GM10248 (cell line): ENCODE measurements around the gene ZNF296.

Source experiments
- CTCF ChIA-PET: fragments of 300-600 bp; sonication (Branson Sonifier 250); formaldehyde crosslinking; extraction: SDS; loops from one replicate; lab custom pipeline; 2021; ENCODE audit warnings: antibody characterized with exemption; lab: Yijun Ruan, JAX
- POLR2A ChIA-PET: fragments of 350-650 bp; sonication (Branson Sonifier 250); formaldehyde crosslinking; extraction: SDS; loops from one replicate; lab custom pipeline; 2020; ENCODE audit warnings: antibody characterized with exemption; lab: Yijun Ruan, JAX
- DNase-seq: peaks from one replicate; pipeline ENCODE4 v3.0.0; 2012; ENCODE audit errors: extremely low spot score
- TF ChIP-seq, protein P1 (sequence below): IDR thresholded peaks from 2 replicates; pipeline ENCODE4 v1.5.1; 2012; ENCODE audit warnings: mild to moderate bottlenecking, low read depth; ENCODE audit errors: extremely low read depth, missing control alignments, control extremely low read depth

ZNF296 gene

DNA sequence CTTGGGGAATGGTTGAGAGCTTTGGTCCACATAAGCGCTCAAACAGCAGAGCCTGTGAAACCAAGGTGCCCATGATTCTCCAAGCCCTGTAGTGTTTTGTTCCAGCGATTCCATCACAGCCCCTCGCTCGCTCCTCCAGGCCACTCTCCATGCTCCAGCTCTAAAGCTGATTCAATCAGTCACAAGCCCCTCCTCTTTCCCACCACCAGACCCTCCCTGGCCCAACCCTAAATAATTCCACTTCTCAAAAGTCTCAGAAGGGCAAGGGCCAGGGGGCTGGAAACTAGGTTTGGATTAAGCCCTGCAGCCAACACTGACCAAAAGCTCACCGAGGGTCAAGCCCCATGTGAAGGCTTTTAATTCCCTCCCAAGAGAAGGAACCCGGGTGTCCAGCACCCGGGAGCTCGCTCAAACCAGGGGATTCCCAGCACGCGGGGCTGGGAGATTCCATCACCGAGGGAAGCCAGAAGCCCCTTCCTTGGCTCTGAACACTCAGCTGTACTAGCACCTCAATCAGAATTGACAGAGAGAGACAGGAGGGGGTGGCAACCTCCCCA, 1.5 kb downstream of the ZNF296 start:
- ChIA-PET CTCF (interaction anchor here (0.9 to 5.9 kb wide), 6 partner anchors 10 to 104 kb away, joined by 3 to 48 read pairs (median 4); partner anchors contain the start of genes BLOC1S3 and PPP1R37), POLR2A (interaction anchor here (0.6 to 0.9 kb wide), 2 partner anchors 31 to 36 kb away, joined by 3 to 4 read pairs; partner anchors contain the start of gene CLASRP)
- DNase-seq: no peak
- TF ChIP-seq, protein P1, sequence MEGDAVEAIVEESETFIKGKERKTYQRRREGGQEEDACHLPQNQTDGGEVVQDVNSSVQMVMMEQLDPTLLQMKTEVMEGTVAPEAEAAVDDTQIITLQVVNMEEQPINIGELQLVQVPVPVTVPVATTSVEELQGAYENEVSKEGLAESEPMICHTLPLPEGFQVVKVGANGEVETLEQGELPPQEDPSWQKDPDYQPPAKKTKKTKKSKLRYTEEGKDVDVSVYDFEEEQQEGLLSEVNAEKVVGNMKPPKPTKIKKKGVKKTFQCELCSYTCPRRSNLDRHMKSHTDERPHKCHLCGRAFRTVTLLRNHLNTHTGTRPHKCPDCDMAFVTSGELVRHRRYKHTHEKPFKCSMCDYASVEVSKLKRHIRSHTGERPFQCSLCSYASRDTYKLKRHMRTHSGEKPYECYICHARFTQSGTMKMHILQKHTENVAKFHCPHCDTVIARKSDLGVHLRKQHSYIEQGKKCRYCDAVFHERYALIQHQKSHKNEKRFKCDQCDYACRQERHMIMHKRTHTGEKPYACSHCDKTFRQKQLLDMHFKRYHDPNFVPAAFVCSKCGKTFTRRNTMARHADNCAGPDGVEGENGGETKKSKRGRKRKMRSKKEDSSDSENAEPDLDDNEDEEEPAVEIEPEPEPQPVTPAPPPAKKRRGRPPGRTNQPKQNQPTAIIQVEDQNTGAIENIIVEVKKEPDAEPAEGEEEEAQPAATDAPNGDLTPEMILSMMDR: no peak

DNA sequence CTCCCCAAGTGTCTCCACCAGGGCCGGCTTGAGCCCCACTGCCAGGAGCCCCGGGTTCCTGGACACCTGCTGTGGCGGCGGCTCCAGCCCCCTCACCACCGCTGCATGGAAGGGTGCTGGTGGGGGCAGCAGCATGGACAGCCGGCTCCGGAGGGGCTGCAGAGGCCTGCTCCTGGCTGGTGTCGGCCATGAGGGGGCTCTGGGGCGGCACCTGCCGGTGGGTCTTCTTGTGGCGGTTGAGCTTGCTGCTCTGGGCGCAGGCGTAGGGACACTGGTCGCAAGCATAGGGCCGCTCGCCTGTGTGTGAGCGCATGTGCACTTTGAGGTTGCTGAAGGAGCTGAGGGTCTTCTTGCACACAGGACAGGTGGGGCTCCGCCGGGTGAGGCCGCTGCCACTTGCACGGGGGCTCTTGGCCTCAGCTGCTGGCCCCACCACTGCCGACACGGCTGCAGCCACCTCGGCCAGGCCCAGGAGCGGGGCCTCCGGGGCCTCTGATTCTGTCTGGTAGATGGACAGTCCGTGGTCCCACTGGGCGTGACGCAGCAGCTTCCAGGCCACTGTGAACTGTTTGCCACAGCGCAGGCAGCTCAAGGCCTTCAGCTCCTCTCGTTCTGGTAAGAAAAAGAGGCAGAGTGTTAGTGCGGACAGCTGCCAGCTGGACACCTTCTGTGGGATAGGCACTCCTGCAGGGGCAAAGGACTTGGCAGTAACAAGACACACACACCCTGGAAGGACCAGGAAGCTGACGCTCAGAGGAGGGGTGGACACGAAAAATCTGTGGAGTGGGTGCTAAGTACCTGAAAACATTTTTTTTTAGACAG, 4.1 kb downstream of the ZNF296 start:
- no peak for DNase-seq
- TF ChIP-seq, protein P1: no peak
- ChIA-PET POLR2A (no interaction called here), CTCF (interaction anchor here (1.6 to 5.9 kb wide), 2 partner anchors 12 to 53 kb away, joined by 3 to 48 read pairs; no protein-coding TSS in a partner anchor)

DNA sequence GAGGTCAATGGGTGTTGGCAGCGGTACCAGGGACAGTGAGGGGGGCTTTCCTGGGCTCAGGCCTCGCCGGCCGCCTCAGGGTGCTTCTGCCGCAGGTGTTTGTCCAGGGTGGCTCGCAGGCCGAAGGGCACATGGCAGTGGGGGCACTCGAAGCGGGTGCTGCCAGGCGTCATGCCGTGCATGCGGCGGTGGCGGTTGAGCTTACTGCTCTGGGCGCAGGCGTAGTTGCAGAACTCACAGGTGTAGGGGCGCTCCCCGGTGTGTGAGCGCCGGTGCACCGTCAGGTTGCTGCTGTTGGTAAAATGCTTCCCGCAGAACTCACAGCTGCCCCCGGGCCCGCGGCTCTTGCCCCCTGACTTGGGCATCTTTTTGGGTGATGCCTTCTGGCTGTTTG, 4.7 kb downstream of the ZNF296 start:
- TF ChIP-seq, protein P1: no peak
- no peak for DNase-seq
- CTCF ChIA-PET: interaction anchor here (5.9 kb wide), 1 partner anchor 12 kb away, joined by 48 read pairs; no protein-coding TSS in a partner anchor
- POLR2A ChIA-PET: no interaction called here

DNA sequence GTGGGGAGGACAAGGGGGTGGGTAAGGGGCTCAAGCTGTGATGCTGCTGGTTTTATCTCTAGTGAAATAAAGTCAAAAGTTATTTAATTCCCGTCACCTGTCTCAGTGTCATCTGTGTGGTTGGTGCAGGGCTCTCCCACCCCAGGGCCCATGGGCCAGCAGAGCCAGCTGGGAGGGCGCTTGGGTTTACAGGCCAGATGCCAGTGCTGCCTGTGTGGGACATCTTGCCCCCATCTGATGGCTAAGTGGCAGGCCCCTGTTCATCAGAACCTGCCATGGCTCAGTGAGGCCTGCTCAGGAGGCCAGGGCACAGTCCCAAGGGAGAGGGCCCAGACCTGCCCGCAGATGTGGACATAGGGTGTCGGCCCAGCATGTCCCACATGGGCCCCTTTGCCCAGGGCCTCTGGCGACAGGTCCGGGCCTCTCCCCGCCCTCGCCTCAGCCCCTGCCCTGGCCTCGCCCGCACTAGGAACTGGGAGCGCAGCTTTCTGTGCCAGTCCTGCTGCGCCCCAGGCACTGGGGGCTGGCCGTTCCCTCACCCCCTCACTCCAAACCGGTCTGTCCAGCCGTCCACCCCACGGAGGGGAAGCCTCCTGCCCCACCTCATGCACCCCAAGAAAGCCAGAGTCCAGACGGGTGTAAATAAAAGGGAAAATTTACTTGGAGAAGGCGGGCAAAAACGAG, 5.3 kb downstream of the ZNF296 start:
- TF ChIP-seq, protein P1: no peak
- DNase-seq: no peak
- ChIA-PET POLR2A (no interaction called here), CTCF (no interaction called here)

DNA sequence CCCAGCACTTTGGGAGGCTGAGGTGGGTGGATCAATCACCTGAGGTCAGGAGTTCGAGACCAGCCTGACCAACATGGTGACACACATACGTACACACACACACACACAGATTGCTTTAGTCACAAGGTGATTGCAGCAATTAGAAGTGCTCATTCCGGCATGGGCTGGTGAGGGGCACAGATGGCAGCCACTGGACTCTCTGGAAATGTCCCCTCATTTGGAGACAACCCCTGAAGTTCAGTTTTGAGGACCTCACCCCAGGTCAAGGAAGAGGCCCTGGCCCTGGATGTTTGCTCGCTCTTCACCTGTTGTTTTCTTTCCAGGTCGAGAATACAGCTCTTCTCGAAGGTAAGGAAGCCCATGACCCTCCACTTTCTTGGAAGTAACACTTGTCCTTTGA, 6.1 kb downstream of the ZNF296 start:
- ChIA-PET POLR2A (no interaction called here), CTCF (no interaction called here)
- TF ChIP-seq, protein P1: no peak
- DNase-seq: no peak

DNA sequence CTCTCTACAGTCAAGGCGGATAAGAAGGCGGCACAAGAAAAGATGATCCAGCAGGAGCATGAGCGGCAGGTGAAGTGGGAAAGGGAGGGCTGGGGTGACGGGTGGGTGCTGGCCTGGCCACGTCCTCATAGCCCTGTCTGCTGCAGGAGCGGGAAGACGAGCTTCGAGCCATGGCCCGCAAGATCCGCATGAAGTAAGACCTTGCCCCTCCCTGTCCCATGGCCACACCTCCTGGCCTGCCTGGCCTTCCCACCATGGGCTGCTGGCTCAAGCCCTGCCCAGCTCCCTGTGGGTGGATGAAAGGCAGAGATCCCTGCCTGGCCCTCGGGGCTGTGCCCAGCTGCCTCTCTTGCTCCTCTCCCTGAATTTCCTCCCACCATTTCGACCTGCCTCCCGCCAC, 7.2 kb downstream of the ZNF296 start:
- POLR2A ChIA-PET: interaction anchor here (0.9 kb wide), 1 partner anchor 30 kb away, joined by 5 read pairs; the partner anchor contains the start of gene CLASRP
- CTCF ChIA-PET: interaction anchor here (1.9 kb wide), 1 partner anchor 10 kb away, joined by 9 read pairs; no protein-coding TSS in a partner anchor
- DNase-seq: no peak
- TF ChIP-seq, protein P1: no peak
